CD14-positive monocyte (primary cell): ENCODE results near the gene CPLANE2. TPM values are rescaled to one million over a fixed set of nuclear protein-coding genes. Genes with fewer than 3 reads are reported as not detected.

ENCODE experiments used
- DNase-seq, 3 donors: peaks; one replicate each; pipeline ENCODE4 v3.0.0-alpha.2; 2011 to 2022
- H2AFZ ChIP-seq: 2 replicates; pipeline ENCODE4 v1.6.0; 2012; ENCODE audit warnings: mild to moderate bottlenecking, low read depth, low read length, inconsistent platforms; ENCODE audit not compliant: insufficient read depth, poor library complexity, severe bottlenecking
- H3K27ac ChIP-seq, 2 donors: 1 replicate in 1 of 2; 2 replicates in 1 of 2; pipeline ENCODE4 v1.5.1; 2012 to 2013; ENCODE audit warnings: low read length in 2 of 2, control low read depth in 1 of 2, inconsistent platforms in 1 of 2, low read depth in 1 of 2, mild to moderate bottlenecking in 1 of 2
- H3K27me3 ChIP-seq, 2 donors: one replicate each; pipeline versions ENCODE4 v1.6.0 to v1.6.1; 2011 to 2013; ENCODE audit warnings: low read length in 2 of 2; ENCODE audit not compliant: control insufficient read depth in 2 of 2, insufficient read depth in 2 of 2
- H3K36me3 ChIP-seq, 2 donors: replicated peaks in 1 of 2; 1 replicate in 1 of 2; 2 replicates in 1 of 2; pipeline versions ENCODE4 v1.5.1 to v1.6.1; 2012 to 2013; ENCODE audit warnings: low read length in 2 of 2, control low read depth in 1 of 2, inconsistent platforms in 1 of 2, mild to moderate bottlenecking in 1 of 2; ENCODE audit not compliant: insufficient read depth in 2 of 2, control insufficient read depth in 1 of 2
- H3K4me1 ChIP-seq, 2 donors: 1 replicate in 1 of 2; 2 replicates in 1 of 2; pipeline versions ENCODE4 v1.5.1 to v1.6.1; 2012 to 2013; ENCODE audit warnings: low read length in 2 of 2, control low read depth in 1 of 2, inconsistent platforms in 1 of 2, mild to moderate bottlenecking in 1 of 2, moderate library complexity in 1 of 2; ENCODE audit not compliant: insufficient read depth in 2 of 2, control insufficient read depth in 1 of 2
- H3K4me2 ChIP-seq: replicated peaks from 2 replicates; pipeline ENCODE3; 2012; ENCODE audit warnings: low read length, moderate library complexity, mild to moderate bottlenecking; ENCODE audit not compliant: poor library complexity, severe bottlenecking; ENCODE audit errors: extremely low read depth
- H3K4me3 ChIP-seq, 3 experiments: fragments of 200-600 bp in 1 of 3; sonication (generic) in 1 of 3; replicated peaks in 1 of 3; 1 replicate in 2 of 3; 2 replicates in 1 of 3; pipeline ENCODE4 v1.5.1; 2011 to 2013; ENCODE audit warnings: low read length in 3 of 3, mild to moderate bottlenecking in 3 of 3, control low read depth in 2 of 3, low read depth in 2 of 3, inconsistent platforms in 1 of 3, moderate library complexity in 1 of 3
- H3K79me2 ChIP-seq: 2 replicates; pipeline ENCODE4 v1.6.0; 2012; ENCODE audit warnings: mild to moderate bottlenecking, control low read depth, inconsistent platforms, low read length, moderate library complexity; ENCODE audit not compliant: insufficient read depth
- H3K9ac ChIP-seq: 2 replicates; pipeline ENCODE4 v1.6.0; 2017; ENCODE audit warnings: low read length, mild to moderate bottlenecking; ENCODE audit not compliant: insufficient read depth, poor library complexity, severe bottlenecking
- H3K9me3 ChIP-seq, 2 donors: replicated peaks in 1 of 2; 1 replicate in 1 of 2; 2 replicates in 1 of 2; pipeline versions ENCODE4 v1.5.1 to v1.6.1; 2012 to 2013; ENCODE audit warnings: low read length in 2 of 2, control low read depth in 1 of 2; ENCODE audit not compliant: control insufficient read depth in 1 of 2, insufficient read depth in 1 of 2
- H4K20me1 ChIP-seq: 2 replicates; pipeline ENCODE4 v1.6.0; 2012; ENCODE audit warnings: mild to moderate bottlenecking, low read length, control low read depth, moderate library complexity; ENCODE audit not compliant: insufficient read depth
- H3K27ac Mint-ChIP-seq, 7 donors: one replicate each; pipeline ENCODE4 v1.8.0; 2020; ENCODE audit warnings: mild to moderate bottlenecking in 7 of 7, mixed read lengths in 7 of 7, moderate library complexity in 6 of 7, inconsistent platforms in 2 of 7
- H3K27me3 Mint-ChIP-seq, 3 donors: one replicate each; pipeline ENCODE4 v1.8.0; 2021 to 2022; ENCODE audit warnings: low read depth in 3 of 3, mild to moderate bottlenecking in 3 of 3, mixed read lengths in 3 of 3, moderate library complexity in 3 of 3, inconsistent platforms in 1 of 3
- H3K36me3 Mint-ChIP-seq, 2 donors: one replicate each; pipeline ENCODE4 v1.8.0; 2020; ENCODE audit warnings: mixed read lengths in 2 of 2, inconsistent platforms in 1 of 2, mild to moderate bottlenecking in 1 of 2
- H3K4me1 Mint-ChIP-seq: one replicate; pipeline ENCODE4 v1.8.0; 2020; ENCODE audit warnings: mild to moderate bottlenecking, mixed read lengths
- H3K4me3 Mint-ChIP-seq, 2 donors: one replicate each; pipeline ENCODE4 v1.8.0; 2020; ENCODE audit warnings: mild to moderate bottlenecking in 2 of 2, mixed read lengths in 2 of 2, moderate library complexity in 1 of 2
- H3K9me3 Mint-ChIP-seq, 7 donors: one replicate each; pipeline ENCODE4 v1.8.0; 2020 to 2022; ENCODE audit warnings: mixed read lengths in 7 of 7, mild to moderate bottlenecking in 6 of 7, moderate library complexity in 6 of 7, inconsistent platforms in 2 of 7
- WGBS: methylation state at CpG from one replicate; pipeline ENCODE4 v1.1.5; 2013; ENCODE audit warnings: missing lambda C conversion rate; ENCODE audit not compliant: insufficient coverage; 5-methylcytosine and 5-hydroxymethylcytosine counted together
- intact Hi-C, 2 donors: fragments of 100-400 bp; cut with micrococcal nuclease; formaldehyde crosslinking; loops; one replicate each; pipeline versions ENCODE4 v1.15.0 to v1.15.1; 2023
- polyA plus RNA-seq, 3 donors: library from polyadenylated mRNA; depleted of rRNA in 1 of 3; unstranded in 2 of 3; stranded (reverse) in 1 of 3; fragments of 300-500 nt in 2 of 3; fragments of >200 nt in 1 of 3; fragmentation: Illumina TruSeq in 2 of 3; gene quantifications; 1 replicate in 2 of 3; 2 replicates in 1 of 3; pipeline ENCODE4 v1.2.3, GENCODE V29; 2012 to 2021
- TF ChIP-seq, protein P1 (sequence below): fragments of 200-600 bp; IDR thresholded peaks from one replicate; pipeline ENCODE4 v1.8.0; 2022; ENCODE audit warnings: antibody characterized with exemption, mild to moderate bottlenecking

Gene CPLANE2
- polyA plus RNA-seq, 3 donors, result 0.54 to 1.7 (median 1.4) TPM

DNA sequence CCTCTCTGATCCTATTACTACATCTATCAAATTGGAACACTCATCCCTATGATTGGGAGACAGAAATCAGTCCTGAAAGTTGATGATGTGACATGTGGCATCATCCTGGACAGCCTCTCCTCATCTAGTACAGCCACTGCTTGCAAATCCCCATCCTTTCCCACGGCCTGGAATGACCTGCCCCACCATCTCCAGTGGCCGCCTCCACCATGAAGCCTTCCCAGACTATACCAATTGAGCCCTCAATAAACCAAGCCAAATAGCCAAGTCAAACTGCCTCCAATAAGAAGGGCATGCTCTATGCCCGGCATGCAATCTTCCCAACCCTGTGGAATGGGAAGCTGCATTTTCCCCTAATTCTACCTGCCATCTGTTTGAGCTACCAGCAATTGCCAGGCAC is 24.0 kb downstream of the CPLANE2 start:
- Histone ChIP-seq H2AFZ (no peak overlapping the region), H3K4me1 (peaks cover 22 to 26% of the 10 kb centered on the region in 2 donors)

DNA sequence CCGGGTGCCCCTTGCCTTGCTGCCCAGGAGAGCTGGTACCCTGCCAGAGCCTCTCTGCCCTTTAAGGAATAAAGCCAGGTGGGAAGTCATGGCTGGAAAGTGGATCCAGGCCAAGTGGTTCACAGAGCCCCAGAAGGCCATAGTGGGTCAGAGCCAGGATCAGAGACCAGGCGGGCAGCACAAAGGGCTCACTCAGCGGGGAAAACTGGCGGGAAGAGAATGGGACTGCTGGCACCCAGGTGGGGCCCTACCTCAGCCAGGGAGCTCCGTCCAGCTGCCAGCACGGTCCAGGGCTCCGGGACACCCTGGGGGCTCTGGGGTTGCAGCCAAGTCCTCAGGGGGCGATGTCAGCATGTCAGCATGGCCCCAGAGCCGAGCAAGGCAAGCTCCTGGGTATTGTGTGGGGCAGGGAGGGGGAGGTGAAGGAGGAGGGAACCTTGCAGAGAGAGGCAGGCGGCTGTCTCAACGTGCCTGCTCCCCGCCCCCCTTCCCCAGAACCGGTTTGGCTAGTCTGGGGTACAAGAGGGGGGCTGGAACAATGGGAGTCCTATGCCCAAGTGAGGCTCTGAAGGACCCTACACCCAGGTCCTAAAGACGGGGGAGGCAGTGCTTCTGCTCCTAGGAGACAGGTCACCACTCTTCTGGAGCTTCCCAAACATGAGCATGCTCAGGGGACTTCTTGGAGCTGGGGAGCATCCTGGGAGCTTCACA is 24.6 kb downstream of the CPLANE2 start, which contains the start of gene ARHGEF19:
Gene ARHGEF19, minus strand, starts transcription at position 402 of the 711 bp plus-strand sequence. CDS start 3,598 bp downstream, outside the sequence.
- H3K27ac ChIP-seq, result no peak within 1 kb of the TSS
- H3K27me3 ChIP-seq, result peaks cover 0 to 4% of the 10 kb centered on the region in 2 donors
- intact Hi-C loops, result no loop called here
- TF ChIP-seq, protein P1, sequence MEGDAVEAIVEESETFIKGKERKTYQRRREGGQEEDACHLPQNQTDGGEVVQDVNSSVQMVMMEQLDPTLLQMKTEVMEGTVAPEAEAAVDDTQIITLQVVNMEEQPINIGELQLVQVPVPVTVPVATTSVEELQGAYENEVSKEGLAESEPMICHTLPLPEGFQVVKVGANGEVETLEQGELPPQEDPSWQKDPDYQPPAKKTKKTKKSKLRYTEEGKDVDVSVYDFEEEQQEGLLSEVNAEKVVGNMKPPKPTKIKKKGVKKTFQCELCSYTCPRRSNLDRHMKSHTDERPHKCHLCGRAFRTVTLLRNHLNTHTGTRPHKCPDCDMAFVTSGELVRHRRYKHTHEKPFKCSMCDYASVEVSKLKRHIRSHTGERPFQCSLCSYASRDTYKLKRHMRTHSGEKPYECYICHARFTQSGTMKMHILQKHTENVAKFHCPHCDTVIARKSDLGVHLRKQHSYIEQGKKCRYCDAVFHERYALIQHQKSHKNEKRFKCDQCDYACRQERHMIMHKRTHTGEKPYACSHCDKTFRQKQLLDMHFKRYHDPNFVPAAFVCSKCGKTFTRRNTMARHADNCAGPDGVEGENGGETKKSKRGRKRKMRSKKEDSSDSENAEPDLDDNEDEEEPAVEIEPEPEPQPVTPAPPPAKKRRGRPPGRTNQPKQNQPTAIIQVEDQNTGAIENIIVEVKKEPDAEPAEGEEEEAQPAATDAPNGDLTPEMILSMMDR, result no peak
- no peak for DNase-seq
- H4K20me1 ChIP-seq, result no peaks in the 10 kb centered on the region
- peaks cover 25 to 26% of the 10 kb centered on the region in 2 donors for H3K4me1 ChIP-seq
- no peak within 1 kb of the TSS for H2AFZ ChIP-seq
- H3K4me3 Mint-ChIP-seq, result no peak within 1 kb of the TSS
- peaks cover 5 to 14% (median 5%) of the 10 kb centered on the region in 3 donors for H3K27me3 Mint-ChIP-seq
- peaks cover 22% of the 10 kb centered on the region for H3K4me1 Mint-ChIP-seq
- no peak within 1 kb of the TSS for H3K4me3 ChIP-seq
- no peaks in the 10 kb centered on the region for H3K36me3 ChIP-seq
- no peak within 1 kb of the TSS for H3K9ac ChIP-seq
- H3K79me2 ChIP-seq, result no peaks in the 10 kb centered on the region
- no peak within 1 kb of the TSS for H3K27ac Mint-ChIP-seq
- no peak within 1 kb of the TSS for H3K4me2 ChIP-seq
- WGBS, result 91% methylated on average over 8 of the region's 14 CpGs
- H3K9me3 Mint-ChIP-seq, result peaks cover 0 to 3% (median 0%) of the 10 kb centered on the region in 7 donors
- H3K36me3 Mint-ChIP-seq, result no peaks in the 10 kb centered on the region
- no peaks in the 10 kb centered on the region for H3K9me3 ChIP-seq

More for the DNA sequence above, 24.0 kb downstream of the CPLANE2 start:
- peaks cover 5 to 14% (median 7%) of the 10 kb centered on the region in 3 donors for H3K27me3 Mint-ChIP-seq
- DNase-seq, result no peak
- Histone ChIP-seq H3K36me3 (no peaks in the 10 kb centered on the region), H3K4me3 (no peak overlapping the region), H3K4me2 (no peak overlapping the region), H3K9ac (no peak overlapping the region), H3K9me3 (no peaks in the 10 kb centered on the region), H3K27ac (no peak overlapping the region), H4K20me1 (no peaks in the 10 kb centered on the region), H3K27me3 (peaks cover 0 to 4% of the 10 kb centered on the region in 2 donors), H3K79me2 (no peaks in the 10 kb centered on the region)
- intact Hi-C loops, result no loop called here
- H3K9me3 Mint-ChIP-seq, result peaks cover 0 to 3% (median 0%) of the 10 kb centered on the region in 7 donors
- 70% methylated on average over 3 of the region's 3 CpGs for WGBS
- H3K4me1 Mint-ChIP-seq, result peaks cover 23% of the 10 kb centered on the region
- no peaks in the 10 kb centered on the region for H3K36me3 Mint-ChIP-seq
- TF ChIP-seq, protein P1, result no peak
- no peak overlapping the region for H3K4me3 Mint-ChIP-seq
- no peak overlapping the region for H3K27ac Mint-ChIP-seq
